ENCODE data around the gene LZTS3. TPM values are rescaled to one million over a fixed set of nuclear protein-coding genes. Genes with fewer than 3 reads are reported as not detected.

Gene LZTS3
- total and polyA plus RNA-seq, 2 of the 13 experiments (the other 11 are each of a cell fraction or from before 2014, with no cell fraction given) = 10.1 to 31.3 TPM

DNA sequence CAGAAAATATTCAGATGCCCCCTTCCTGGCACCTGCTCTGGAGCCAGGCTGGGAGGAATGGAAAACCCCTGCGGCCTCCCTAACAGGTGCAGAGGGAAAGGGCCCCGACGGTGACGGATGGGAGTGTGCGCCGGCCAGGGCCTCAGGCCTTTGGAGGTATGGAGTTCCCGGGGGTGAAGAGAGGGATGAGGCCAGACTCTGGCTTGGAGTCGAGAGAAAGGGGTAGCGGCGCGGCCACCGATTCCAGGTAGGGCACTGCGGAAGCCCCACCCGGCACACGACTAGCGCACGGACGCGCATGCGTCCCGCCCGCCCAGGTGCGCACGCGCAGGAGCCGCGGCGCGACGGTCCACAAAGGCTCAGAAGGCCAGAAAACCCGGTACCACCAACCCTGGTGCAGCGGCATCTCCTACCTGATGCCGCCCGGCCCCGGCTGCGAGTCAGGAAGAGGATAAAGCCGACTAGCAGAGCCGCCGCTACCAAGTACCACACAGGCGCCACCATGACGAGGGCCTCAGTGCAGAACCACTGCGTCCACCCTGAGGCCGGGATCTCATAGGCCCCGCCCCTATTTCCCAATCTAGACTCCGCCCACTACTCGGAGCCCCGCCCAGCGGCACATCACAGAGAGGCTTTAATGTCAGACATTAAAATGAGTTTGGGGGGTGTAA, 30.9 kb upstream of the LZTS3 start, which contains the start of gene DDRGK1 (continued):
- TF ChIP-seq ZFP90 (CRISPR knock-in tag; IDR thresholded peaks at IDR 0.05; ENCODE audit: borderline replicate concordance) (peak; percentile 96; the same call in 1 of the 2 replicates), LCORL (IDR thresholded peaks at IDR 0.05) (no peak), LCORL (CRISPR knock-in tag; IDR thresholded peaks at IDR 0.05) (peak; percentile 92), TBX3 (IDR thresholded peaks at IDR 0.05; ENCODE audit: borderline replicate concordance) (no peak), PHF5A (CRISPR knock-in tag; IDR thresholded peaks at IDR 0.05; ENCODE audit: low read depth, unreplicated experiment) (peak; percentile 97), POGZ (CRISPR knock-in tag; IDR thresholded peaks at IDR 0.05) (no peak; the same call in 1 of the 2 replicates), RXRB (CRISPR knock-in tag; IDR thresholded peaks at IDR 0.05; ENCODE audit: borderline replicate concordance) (peak; percentile 82), MIER3 (CRISPR knock-in tag; IDR thresholded peaks at IDR 0.05; ENCODE audit: borderline replicate concordance) (no peak), PAF1 (CRISPR knock-in tag; IDR thresholded peaks at IDR 0.05) (no peak), SKI (IDR thresholded peaks at IDR 0.05; ENCODE audit: partially characterized antibody) (no peak), MIXL1 (CRISPR knock-in tag; IDR thresholded peaks at IDR 0.05) (peak; percentile 31; the same call in 1 of the 2 replicates), RXRA (CRISPR knock-in tag; IDR thresholded peaks at IDR 0.05) (peak; percentile 71), ELF4 (CRISPR knock-in tag; IDR thresholded peaks at IDR 0.05; ENCODE audit: borderline replicate concordance) (no peak), ESRRA (CRISPR knock-in tag; IDR thresholded peaks at IDR 0.05; ENCODE audit: low read depth) (peak; percentile 88), ZNF674 (CRISPR knock-in tag; IDR thresholded peaks at IDR 0.05; ENCODE audit: low read depth) (0 out of 2 replicates have a peak, but pooled peaks have one; percentile 92), PAX8 (CRISPR knock-in tag; IDR thresholded peaks at IDR 0.05; ENCODE audit: borderline replicate concordance) (peak; percentile 98; the same call in 1 of the 2 replicates), ZNF83 (CRISPR knock-in tag; IDR thresholded peaks at IDR 0.05; ENCODE audit: borderline replicate concordance) (peak; percentile 82; the same call in 1 of the 2 replicates), ZNF761 (CRISPR knock-in tag; conservative IDR thresholded peaks at IDR 0.05) (peak; percentile 97), ATM (IDR thresholded peaks at IDR 0.05; ENCODE audit: borderline replicate concordance) (no peak), ZC3H4 (CRISPR knock-in tag; IDR thresholded peaks at IDR 0.05; ENCODE audit: borderline replicate concordance) (no peak; the same call in 1 of the 2 replicates), ZMYM3 (CRISPR knock-in tag; IDR thresholded peaks at IDR 0.05) (no peak), ZNF383 (CRISPR knock-in tag; IDR thresholded peaks at IDR 0.05; ENCODE audit: borderline replicate concordance) (peak; percentile 81; the same call in 1 of the 2 replicates), CENPT (CRISPR knock-in tag; IDR thresholded peaks at IDR 0.05; ENCODE audit: low read depth) (no peak), ZNF839 (CRISPR knock-in tag; IDR thresholded peaks at IDR 0.05; ENCODE audit: borderline replicate concordance) (peak; percentile 40; the same call in 1 of the 2 replicates), KDM5B (CRISPR knock-in tag; IDR thresholded peaks at IDR 0.05; ENCODE audit: borderline replicate concordance) (peak; percentile 94), STAG1 (CRISPR knock-in tag; IDR thresholded peaks at IDR 0.05) (no peak; the same call in 1 of the 2 replicates)
- TF ChIP-seq, protein P1, sequence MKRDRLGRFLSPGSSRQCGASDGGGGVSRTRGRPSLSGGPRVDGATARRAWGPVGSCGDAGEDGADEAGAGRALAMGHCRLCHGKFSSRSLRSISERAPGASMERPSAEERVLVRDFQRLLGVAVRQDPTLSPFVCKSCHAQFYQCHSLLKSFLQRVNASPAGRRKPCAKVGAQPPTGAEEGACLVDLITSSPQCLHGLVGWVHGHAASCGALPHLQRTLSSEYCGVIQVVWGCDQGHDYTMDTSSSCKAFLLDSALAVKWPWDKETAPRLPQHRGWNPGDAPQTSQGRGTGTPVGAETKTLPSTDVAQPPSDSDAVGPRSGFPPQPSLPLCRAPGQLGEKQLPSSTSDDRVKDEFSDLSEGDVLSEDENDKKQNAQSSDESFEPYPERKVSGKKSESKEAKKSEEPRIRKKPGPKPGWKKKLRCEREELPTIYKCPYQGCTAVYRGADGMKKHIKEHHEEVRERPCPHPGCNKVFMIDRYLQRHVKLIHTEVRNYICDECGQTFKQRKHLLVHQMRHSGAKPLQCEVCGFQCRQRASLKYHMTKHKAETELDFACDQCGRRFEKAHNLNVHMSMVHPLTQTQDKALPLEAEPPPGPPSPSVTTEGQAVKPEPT (CRISPR knock-in tag; IDR thresholded peaks at IDR 0.05; ENCODE audit: low read depth) = peak; percentile 93
- TF ChIP-seq, protein P2, sequence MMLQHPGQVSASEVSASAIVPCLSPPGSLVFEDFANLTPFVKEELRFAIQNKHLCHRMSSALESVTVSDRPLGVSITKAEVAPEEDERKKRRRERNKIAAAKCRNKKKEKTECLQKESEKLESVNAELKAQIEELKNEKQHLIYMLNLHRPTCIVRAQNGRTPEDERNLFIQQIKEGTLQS (CRISPR knock-in tag; IDR thresholded peaks at IDR 0.05) = no peak; the same call in 1 of the 2 replicates
- TF ChIP-seq, protein P3, sequence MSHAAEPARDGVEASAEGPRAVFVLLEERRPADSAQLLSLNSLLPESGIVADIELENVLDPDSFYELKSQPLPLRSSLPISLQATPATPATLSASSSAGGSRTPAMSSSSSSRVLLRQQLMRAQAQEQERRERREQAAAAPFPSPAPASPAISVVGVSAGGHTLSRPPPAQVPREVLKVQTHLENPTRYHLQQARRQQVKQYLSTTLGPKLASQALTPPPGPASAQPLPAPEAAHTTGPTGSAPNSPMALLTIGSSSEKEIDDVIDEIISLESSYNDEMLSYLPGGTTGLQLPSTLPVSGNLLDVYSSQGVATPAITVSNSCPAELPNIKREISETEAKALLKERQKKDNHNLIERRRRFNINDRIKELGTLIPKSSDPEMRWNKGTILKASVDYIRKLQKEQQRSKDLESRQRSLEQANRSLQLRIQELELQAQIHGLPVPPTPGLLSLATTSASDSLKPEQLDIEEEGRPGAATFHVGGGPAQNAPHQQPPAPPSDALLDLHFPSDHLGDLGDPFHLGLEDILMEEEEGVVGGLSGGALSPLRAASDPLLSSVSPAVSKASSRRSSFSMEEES (CRISPR knock-in tag; IDR thresholded peaks at IDR 0.05) = peak; percentile 85
